Tibial artery (tissue), 4 donors: Measurements from ENCODE around the gene PTPRN2.
"Not testable (repeated sequence)": the region's sequence is repeated elsewhere in the genome, so short reads cannot be mapped to it uniquely, and the experiment has no call there.

Experiments used
- DNase-seq, 2 donors: peaks; one replicate each; pipeline ENCODE4 v3.0.0-alpha.2; 2019
- H3K27ac ChIP-seq, 2 donors: fragments of 200-600 bp; sonication (generic) in 1 of 2; 1 replicate in 1 of 2; 2 replicates in 1 of 2; pipeline ENCODE4 v1.5.1; 2018 to 2019; ENCODE audit warnings: mild to moderate bottlenecking in 1 of 2
- H3K27me3 ChIP-seq, 2 donors: fragments of 200-600 bp; sonication (generic) in 1 of 2; one replicate each; pipeline versions ENCODE4 v1.5.1 to v1.6.0; 2016 to 2019
- H3K36me3 ChIP-seq, 3 donors: fragments of 200-600 bp; sonication (generic) in 2 of 3; one replicate each; pipeline ENCODE4 v1.5.1; 2016 to 2019; ENCODE audit warnings: mild to moderate bottlenecking in 2 of 3
- H3K4me1 ChIP-seq, 4 donors: fragments of 200-600 bp; sonication (generic) in 2 of 4; 1 replicate in 3 of 4; 2 replicates in 1 of 4; pipeline ENCODE4 v1.5.1; 2016 to 2019
- H3K4me3 ChIP-seq, 2 donors: fragments of 200-600 bp; sonication (generic) in 1 of 2; 1 replicate in 1 of 2; 2 replicates in 1 of 2; pipeline ENCODE4 v1.5.1; 2018 to 2019; ENCODE audit warnings: mild to moderate bottlenecking in 2 of 2
- H3K9me3 ChIP-seq, 3 donors: fragments of 200-600 bp; sonication (generic) in 1 of 3; one replicate each; pipeline ENCODE4 v1.5.1; 2016 to 2019
- intact Hi-C: fragments of 100-400 bp; cut with DNase I; formaldehyde crosslinking; loops from one replicate; pipeline ENCODE4 v1.15.0; 2023; ENCODE audit warnings: low total_unique reads
- TF ChIP-seq, protein P1 (sequence below), 2 experiments: fragments of 200-600 bp in 1 of 2; fragments of 450-650 bp in 1 of 2; IDR thresholded peaks; one replicate each; pipeline ENCODE4 v1.5.1; 2017 to 2019; ENCODE audit warnings: antibody characterized with exemption in 2 of 2, mild to moderate bottlenecking in 1 of 2, moderate library complexity in 1 of 2

The PTPRN2 gene

DNA sequence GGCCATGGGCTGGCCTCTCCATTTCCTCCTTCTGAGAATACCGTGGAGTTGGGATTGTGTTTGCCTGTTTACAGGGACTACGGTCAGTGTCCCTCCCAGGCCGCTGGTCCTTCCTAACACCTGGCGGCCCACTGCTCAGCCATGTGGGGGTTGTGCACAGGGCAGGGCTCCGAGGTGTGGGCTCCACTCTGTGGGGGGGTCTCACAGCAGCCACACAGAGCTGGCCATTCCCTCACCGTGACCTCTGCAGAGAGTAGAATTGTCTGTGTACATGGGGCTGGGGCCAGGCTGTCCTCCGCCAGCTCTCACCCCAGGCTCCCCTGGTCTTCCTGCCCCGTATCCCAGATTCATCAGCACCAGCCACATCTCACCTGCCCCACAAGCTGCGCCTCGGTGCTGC is 60.1 kb downstream of the PTPRN2 start:
- intact Hi-C loops: no loop called here
- Histone ChIP-seq H3K36me3 (no peaks in the 10 kb centered on the region), H3K9me3 (no peaks in the 10 kb centered on the region), H3K4me3 (no peak overlapping the region), H3K27ac (no peak overlapping the region), H3K27me3 (peaks cover 0 to 37% of the 10 kb centered on the region in 2 donors), H3K4me1 (no peaks in the 10 kb centered on the region)
- TF ChIP-seq, protein P1, sequence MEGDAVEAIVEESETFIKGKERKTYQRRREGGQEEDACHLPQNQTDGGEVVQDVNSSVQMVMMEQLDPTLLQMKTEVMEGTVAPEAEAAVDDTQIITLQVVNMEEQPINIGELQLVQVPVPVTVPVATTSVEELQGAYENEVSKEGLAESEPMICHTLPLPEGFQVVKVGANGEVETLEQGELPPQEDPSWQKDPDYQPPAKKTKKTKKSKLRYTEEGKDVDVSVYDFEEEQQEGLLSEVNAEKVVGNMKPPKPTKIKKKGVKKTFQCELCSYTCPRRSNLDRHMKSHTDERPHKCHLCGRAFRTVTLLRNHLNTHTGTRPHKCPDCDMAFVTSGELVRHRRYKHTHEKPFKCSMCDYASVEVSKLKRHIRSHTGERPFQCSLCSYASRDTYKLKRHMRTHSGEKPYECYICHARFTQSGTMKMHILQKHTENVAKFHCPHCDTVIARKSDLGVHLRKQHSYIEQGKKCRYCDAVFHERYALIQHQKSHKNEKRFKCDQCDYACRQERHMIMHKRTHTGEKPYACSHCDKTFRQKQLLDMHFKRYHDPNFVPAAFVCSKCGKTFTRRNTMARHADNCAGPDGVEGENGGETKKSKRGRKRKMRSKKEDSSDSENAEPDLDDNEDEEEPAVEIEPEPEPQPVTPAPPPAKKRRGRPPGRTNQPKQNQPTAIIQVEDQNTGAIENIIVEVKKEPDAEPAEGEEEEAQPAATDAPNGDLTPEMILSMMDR (IDR thresholded peaks at IDR 0.05): no peak
- DNase-seq: no peak

DNA sequence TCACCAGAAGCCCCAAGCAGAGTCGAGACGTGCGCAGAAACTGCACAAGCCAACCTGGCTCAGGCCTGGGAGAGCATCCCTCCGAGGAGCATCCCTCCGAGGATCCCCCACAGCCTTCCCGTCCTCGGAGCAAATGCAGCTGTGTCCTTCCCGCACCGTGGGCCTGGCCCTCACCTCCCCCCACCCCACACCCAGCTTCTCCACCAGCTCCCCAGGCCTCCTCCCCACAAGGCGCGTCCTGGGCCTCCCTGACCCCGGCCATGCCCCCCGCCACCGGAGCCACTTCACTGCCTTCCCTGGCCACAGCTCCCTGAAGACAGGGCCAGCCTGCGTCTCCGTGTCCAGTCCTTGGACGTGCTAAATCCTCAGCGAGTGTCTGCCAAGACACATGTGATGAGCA is 60.6 kb downstream of the PTPRN2 start:
- intact Hi-C loops: no loop called here
- H3K9me3 ChIP-seq: no peaks in the 10 kb centered on the region
- TF ChIP-seq, protein P1 (IDR thresholded peaks at IDR 0.05): no peak
- DNase-seq: no peak
- no peak overlapping the region for H3K4me3 ChIP-seq
- no peaks in the 10 kb centered on the region for H3K4me1 ChIP-seq
- H3K36me3 ChIP-seq: no peaks in the 10 kb centered on the region
- H3K27me3 ChIP-seq: peaks cover 0 to 37% of the 10 kb centered on the region in 2 donors
- H3K27ac ChIP-seq: no peak overlapping the region

DNA sequence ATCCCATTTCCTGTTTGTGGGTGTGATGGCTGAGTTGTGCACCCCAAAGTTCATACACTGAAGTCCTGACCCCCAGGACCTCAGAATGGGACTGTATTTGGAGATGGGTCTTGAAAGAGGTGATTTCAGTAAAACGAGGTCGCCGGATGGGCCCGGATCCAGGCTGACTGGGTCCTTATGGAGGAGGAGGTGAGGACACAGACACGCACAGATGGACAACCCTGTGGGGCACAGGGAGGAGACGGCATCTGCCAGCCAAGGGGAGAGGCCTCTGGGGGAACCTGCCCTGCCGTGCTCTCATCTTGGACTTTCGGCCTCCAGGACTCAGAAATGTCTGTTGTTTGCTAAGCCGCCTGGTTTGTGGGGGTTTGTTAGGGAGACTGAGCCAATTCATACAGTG is 61.1 kb downstream of the PTPRN2 start:
- Histone ChIP-seq H3K27ac (no peak overlapping the region), H3K27me3 (peaks cover 0 to 37% of the 10 kb centered on the region in 2 donors), H3K36me3 (no peaks in the 10 kb centered on the region), H3K9me3 (no peaks in the 10 kb centered on the region), H3K4me1 (no peaks in the 10 kb centered on the region), H3K4me3 (no peak overlapping the region)
- TF ChIP-seq, protein P1 (IDR thresholded peaks at IDR 0.05): no peak
- no peak for DNase-seq
- intact Hi-C loops: no loop called here

DNA sequence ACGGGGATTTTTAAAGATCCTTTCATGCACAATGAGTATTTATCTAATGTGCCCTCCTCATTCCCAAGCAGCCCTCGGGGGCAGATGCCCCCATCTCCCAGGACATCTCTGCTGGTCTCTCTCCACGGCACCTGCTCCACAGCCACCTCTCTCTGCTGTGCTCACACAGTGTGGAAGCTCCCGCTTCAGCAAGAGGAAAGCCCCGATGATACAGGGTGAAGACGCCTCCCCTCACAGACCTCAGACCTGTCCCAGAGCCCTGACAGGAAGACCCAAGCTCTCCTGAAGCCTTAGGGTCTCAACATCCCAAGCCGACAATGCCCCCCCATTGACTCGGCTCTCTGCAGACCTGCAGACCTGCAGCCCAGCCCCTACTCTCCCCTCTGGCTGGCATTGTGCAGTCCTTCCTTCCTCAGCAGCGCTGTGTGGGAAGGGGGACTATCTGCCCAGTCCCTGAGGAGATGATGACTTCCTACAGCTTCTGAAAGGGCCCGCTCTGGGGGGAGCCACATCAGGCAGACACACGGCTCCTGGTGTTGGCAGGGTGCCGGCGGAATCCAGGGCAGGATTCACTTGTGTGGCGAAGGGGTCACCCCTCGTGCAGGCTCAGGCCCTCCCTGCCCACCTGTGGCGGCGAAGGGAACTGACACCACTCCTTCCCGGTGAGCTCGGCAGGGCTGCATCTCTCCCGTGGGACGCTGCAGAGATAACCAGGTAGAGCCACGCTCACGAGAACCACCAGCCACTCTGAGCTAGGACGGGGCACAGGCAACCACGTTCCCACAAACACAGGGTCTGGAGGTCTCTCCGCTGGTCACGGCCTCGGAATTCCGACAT is 61.8 kb downstream of the PTPRN2 start:
- no peak for DNase-seq
- Histone ChIP-seq H3K4me1 (no peaks in the 10 kb centered on the region), H3K36me3 (no peaks in the 10 kb centered on the region), H3K4me3 (no peak overlapping the region), H3K27ac (no peak overlapping the region), H3K9me3 (no peaks in the 10 kb centered on the region), H3K27me3 (peaks cover 0 to 37% of the 10 kb centered on the region in 2 donors)
- intact Hi-C loops: no loop called here
- TF ChIP-seq, protein P1 (IDR thresholded peaks at IDR 0.05): no peak

DNA sequence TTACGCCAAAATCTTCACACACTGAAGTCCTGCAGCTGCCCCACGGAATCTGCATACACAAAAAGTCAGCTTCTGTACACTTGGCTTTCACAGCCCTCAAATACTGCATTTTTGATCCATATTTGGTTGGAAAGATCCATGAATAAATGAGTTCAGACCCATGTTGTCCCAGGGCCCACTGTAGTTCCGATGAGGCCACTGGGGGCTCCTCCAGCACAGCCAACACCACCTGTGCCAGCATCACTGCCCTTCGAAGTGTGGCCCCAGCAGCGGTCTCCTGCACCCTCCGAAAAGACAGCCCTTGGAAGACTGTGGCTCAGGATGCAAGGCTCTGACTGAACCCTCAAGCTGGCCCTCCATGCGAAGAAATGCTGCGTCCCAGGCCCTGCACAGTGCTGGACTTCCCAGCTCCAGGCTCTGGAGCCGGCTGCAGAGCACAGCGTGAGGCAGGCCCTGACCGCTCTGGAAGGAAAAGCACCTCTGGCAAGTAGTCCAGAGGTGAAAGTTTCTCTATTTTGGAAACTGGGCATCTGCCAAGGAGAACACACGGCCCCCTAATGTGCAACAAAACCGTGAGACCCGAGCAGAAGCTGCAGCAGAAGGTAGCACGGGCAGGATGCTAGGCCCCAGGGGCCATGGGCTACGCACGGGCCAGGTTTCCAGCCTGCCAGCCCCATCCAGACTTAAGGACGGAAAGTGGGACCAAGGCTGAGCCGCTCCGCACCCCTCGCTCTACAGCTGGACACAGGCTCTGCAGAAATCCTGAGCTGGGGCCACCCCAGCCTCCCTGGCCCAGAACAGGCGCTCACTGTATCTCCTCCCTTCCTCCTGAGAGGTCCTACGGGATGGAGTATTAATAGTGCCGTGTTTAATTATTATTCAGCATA is 62.6 kb downstream of the PTPRN2 start:
- TF ChIP-seq, protein P1 (IDR thresholded peaks at IDR 0.05): no peak
- H3K4me3 ChIP-seq: no peak overlapping the region
- peaks cover 0 to 37% of the 10 kb centered on the region in 2 donors for H3K27me3 ChIP-seq
- no peaks in the 10 kb centered on the region for H3K36me3 ChIP-seq
- H3K27ac ChIP-seq: no peak overlapping the region
- intact Hi-C loops: no loop called here
- no peak for DNase-seq
- no peaks in the 10 kb centered on the region for H3K4me1 ChIP-seq
- H3K9me3 ChIP-seq: no peaks in the 10 kb centered on the region

DNA sequence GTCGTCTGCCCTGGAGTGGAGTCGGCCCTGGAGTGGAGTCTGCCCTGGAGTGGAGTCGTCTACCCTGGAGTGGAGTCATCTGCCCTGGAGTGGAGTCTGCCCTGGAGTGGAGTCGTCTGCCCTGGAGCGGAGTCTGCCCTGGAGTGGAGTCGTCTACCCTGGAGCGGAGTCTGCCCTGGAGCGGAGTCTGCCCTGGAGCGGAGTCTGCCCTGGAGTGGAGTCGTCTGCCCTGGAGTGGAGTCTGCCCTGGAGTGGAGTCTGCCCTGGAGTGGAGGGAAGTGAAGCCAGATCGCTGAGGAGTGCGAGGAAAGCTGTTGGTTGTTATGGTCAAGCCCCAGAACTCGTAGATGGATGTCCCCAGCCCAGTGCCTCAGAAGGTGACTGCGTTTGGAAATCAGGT is 63.3 kb downstream of the PTPRN2 start:
- H3K36me3 ChIP-seq, H3K4me3 ChIP-seq, intact Hi-C loops, H3K27ac ChIP-seq, H3K4me1 ChIP-seq, DNase-seq, H3K9me3 ChIP-seq: not testable (repeated sequence)
- H3K27me3 ChIP-seq: peaks cover 0 to 37% of the 10 kb centered on the region in 2 donors

DNA sequence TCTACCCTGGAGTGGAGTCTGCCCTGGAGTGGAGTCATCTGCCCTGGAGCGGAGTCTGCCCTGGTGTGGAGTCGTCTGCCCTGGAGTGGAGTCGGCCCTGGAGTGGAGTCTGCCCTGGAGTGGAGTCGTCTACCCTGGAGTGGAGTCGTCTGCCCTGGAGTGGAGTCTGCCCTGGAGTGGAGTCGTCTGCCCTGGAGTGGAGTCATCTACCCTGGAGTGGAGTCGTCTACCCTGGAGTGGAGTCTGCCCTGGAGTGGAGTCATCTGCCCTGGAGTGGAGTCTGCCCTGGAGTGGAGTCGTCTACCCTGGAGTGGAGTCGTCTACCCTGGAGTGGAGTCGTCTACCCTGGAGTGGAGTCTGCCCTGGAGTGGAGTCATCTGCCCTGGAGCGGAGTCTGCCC is 63.7 kb downstream of the PTPRN2 start:
- not testable (repeated sequence) for DNase-seq

DNA sequence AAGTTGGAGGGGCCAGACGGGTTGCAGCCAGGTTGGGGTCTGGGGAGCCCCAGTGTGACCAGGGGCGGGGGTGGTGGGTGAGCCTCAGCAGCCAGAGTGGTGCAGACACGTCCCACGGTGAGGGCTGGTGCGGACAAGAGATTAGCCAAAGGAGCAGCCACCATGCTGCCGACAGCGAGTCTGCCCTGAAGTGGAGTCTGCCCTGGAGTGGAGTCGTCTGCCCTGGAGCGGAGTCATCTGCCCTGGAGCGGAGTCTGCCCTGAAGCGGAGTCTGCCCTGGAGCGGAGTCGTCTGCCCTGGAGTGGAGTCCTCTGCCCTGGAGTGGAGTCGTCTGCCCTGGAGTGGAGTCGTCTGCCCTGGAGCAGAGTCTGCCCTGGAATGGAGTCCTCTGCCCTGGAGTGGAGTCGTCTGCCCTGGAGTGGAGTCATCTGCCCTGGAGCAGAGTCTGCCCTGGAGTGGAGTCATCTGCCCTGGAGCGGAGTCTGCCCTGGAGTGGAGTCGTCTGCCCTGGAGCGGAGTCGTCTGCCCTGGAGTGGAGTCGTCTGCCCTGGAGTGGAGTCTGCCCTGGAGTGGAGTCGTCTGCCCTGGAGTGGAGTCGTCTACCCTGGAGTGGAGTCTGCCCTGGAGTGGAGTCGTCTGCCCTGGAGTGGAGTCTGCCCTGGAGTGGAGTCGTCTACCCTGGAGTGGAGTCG is 64.3 kb downstream of the PTPRN2 start:
- H3K36me3 ChIP-seq, intact Hi-C loops: not testable (repeated sequence)
- H3K27me3 ChIP-seq: peaks cover 0 to 36% of the 10 kb centered on the region in 2 donors

More for the DNA sequence above, 63.7 kb downstream of the PTPRN2 start:
- H3K36me3 ChIP-seq, H3K27ac ChIP-seq, H3K9me3 ChIP-seq, intact Hi-C loops, H3K4me3 ChIP-seq, H3K4me1 ChIP-seq: not testable (repeated sequence)
- H3K27me3 ChIP-seq: peaks cover 0 to 37% of the 10 kb centered on the region in 2 donors

More for the DNA sequence above, 64.3 kb downstream of the PTPRN2 start:
- H3K9me3 ChIP-seq, H3K27ac ChIP-seq, DNase-seq, H3K4me1 ChIP-seq, H3K4me3 ChIP-seq: not testable (repeated sequence)
